Measurements from ENCODE around the gene PTPRN2. TPM values are rescaled to one million over a fixed set of nuclear protein-coding genes. Genes with fewer than 3 reads are reported as not detected.
"Not testable (repeated sequence)": the region's sequence is repeated elsewhere in the genome, so short reads cannot be mapped to it uniquely, and the experiment has no call there.

PTPRN2 gene
- total and polyA plus RNA-seq, 7 donors, result 0.47 to 0.82 (median 0.51) TPM

GRCh38 chr7:157505646-157506045 is 1082.0 kb downstream of the PTPRN2 start:
- Histone ChIP-seq H3K4me1 (no peaks in the 10 kb centered on the region), H3K36me3 (ENCODE audit: insufficient read depth in 1 of 2, low read depth in 1 of 2) (no peaks in the 10 kb centered on the region), H3K27ac (no peak overlapping the region), H3K4me3 (no peak overlapping the region), H3K9me3 (no peaks in the 10 kb centered on the region), H3K27me3 (ENCODE audit: insufficient read depth in 3 of 3, low read length in 2 of 3) (peaks cover 0 to 8% (median 2%) of the 10 kb centered on the region in 3 donors)
- no peak for ATAC-seq
- TF ChIP-seq CTCF (IDR thresholded peaks at IDR 0.05), result no peak
- WGBS, 3 donors, result 85 to 93% (median 89%) methylated on average over 1 of the region's 1 CpG
- DNase-seq, result no peak
- intact Hi-C loops (cut with DNase I), result no loop called here

- intact Hi-C loops (cut with DNase I), result no loop called here
- Histone ChIP-seq H3K36me3 (ENCODE audit: insufficient read depth in 1 of 2, low read depth in 1 of 2) (no peaks in the 10 kb centered on the region), H3K27me3 (ENCODE audit: insufficient read depth in 3 of 3, low read length in 2 of 3) (peaks cover 0 to 8% (median 2%) of the 10 kb centered on the region in 3 donors), H3K4me3 (no peak overlapping the region), H3K4me1 (no peaks in the 10 kb centered on the region), H3K27ac (no peak overlapping the region), H3K9me3 (no peaks in the 10 kb centered on the region)
- no peak for DNase-seq
- 61 to 70% (median 63%) methylated on average over 4 of the region's 4 CpGs for WGBS, 3 donors
- no peak for TF ChIP-seq CTCF (IDR thresholded peaks at IDR 0.05)
- no peak for ATAC-seq
These were observed 1084.4 kb downstream of the PTPRN2 start for GRCh38 chr7:157503229-157503628.

GRCh38 chr7:157502701-157503111 is 1084.9 kb downstream of the PTPRN2 start:
- intact Hi-C loops (cut with DNase I), result no loop called here
- no peak for TF ChIP-seq CTCF (IDR thresholded peaks at IDR 0.05)
- no peak overlapping the region for H3K27ac ChIP-seq

GRCh38 chr7:157501581-157501980 is 1086.0 kb downstream of the PTPRN2 start:
- no peak for TF ChIP-seq CTCF (IDR thresholded peaks at IDR 0.05)
- Histone ChIP-seq H3K27ac (no peak overlapping the region), H3K36me3 (ENCODE audit: insufficient read depth in 1 of 2, low read depth in 1 of 2) (no peaks in the 10 kb centered on the region), H3K9me3 (no peaks in the 10 kb centered on the region), H3K4me1 (no peaks in the 10 kb centered on the region), H3K27me3 (ENCODE audit: insufficient read depth in 3 of 3, low read length in 2 of 3) (peaks cover 0 to 2% (median 0%) of the 10 kb centered on the region in 3 donors), H3K4me3 (no peak overlapping the region)
- DNase-seq (peak in 1 of 2 donors; percentile 8), ATAC-seq (no peak)
- intact Hi-C loops (cut with DNase I), result no loop called here
- 78 to 86% (median 82%) methylated on average over 22 of the region's 22 CpGs for WGBS, 3 donors

More at GRCh38 chr7:157502701-157503111, 1084.9 kb downstream of the PTPRN2 start:
- no peaks in the 10 kb centered on the region for H3K9me3 ChIP-seq
- H3K4me1 ChIP-seq, result no peaks in the 10 kb centered on the region
- 48 to 51% (median 50%) methylated on average over 12 of the region's 12 CpGs for WGBS, 3 donors
- peak in 1 of 2 donors; percentile 50 for DNase-seq
- H3K36me3 ChIP-seq (ENCODE audit: insufficient read depth in 1 of 2, low read depth in 1 of 2), result no peaks in the 10 kb centered on the region
- no peak overlapping the region for H3K4me3 ChIP-seq
- peaks cover 0 to 8% (median 2%) of the 10 kb centered on the region in 3 donors for H3K27me3 ChIP-seq (ENCODE audit: insufficient read depth in 3 of 3, low read length in 2 of 3)
- ATAC-seq, result peak in 2 of 4 donors; percentile 31 to 33

- WGBS, 3 donors, result 92 to 95% (median 94%) methylated on average over 26 to 40 of the region's 45 CpGs
- intact Hi-C loops (cut with DNase I), result not testable (repeated sequence)
These were observed 1086.6 kb downstream of the PTPRN2 start for GRCh38 chr7:157500989-157501540.

More at GRCh38 chr7:157500989-157501540, 1086.6 kb downstream of the PTPRN2 start:
- H3K4me3 ChIP-seq; H3K4me1 ChIP-seq; H3K27ac ChIP-seq; H3K27me3 ChIP-seq (ENCODE audit: insufficient read depth in 3 of 3, low read length in 2 of 3); H3K9me3 ChIP-seq; ATAC-seq; H3K36me3 ChIP-seq (ENCODE audit: insufficient read depth in 1 of 2, low read depth in 1 of 2): not testable (repeated sequence)
- DNase-seq, result peak in 1 of 2 donors; percentile 17

Data from psoas muscle (tissue), 8 donors.